ENCODE results near the gene RPH3AL. TPM values are rescaled to one million over a fixed set of nuclear protein-coding genes. Genes with fewer than 3 reads are reported as not detected.

Gene RPH3AL
- total RNA-seq, 1 experiment from 2014 or later, result 3.0 TPM

DNA sequence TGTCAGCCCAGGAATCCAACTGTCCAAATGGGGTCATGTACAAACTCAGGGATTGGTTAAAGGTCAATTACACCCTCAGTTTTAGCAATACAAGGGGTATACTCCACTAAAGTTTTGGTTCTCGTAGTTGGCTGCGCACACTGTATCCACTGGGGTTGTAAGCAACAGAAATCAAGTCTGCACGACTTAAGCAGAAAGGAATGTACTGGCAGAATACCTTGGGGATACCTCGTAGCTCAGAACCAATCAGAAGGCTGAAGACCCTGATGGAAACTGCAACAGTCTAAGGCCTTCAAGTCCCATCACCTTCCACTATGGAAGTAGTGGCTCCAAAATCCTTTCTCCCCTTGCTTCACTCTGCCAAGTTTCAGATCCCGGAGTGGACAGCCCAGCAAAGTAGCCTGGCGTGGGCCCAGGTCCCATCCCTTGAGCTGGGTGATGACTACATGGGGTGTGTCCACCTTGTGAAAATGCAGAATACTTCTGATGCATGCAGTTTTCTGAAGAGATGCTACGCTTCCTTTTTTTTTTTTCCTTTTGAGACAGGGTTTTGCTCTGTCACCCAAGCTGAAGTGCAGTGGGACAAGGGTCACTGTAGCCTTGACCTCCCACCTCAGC lies 21.1 kb upstream of the RPH3AL start:
- Histone ChIP-seq H4K8ac (replicated peaks; ENCODE audit: insufficient read length, low read depth, low read length) (no peak overlapping the region), H2BK20ac (ENCODE audit: low read depth, low read length, poor library complexity, severe bottlenecking) (no peak overlapping the region), H3K14ac (ENCODE audit: insufficient read depth, low read length) (no peak overlapping the region), H3K23ac (ENCODE audit: insufficient read length, low read depth, low read length) (no peak overlapping the region), H3K9me3 (ENCODE audit: control insufficient read depth, low read depth, low read length) (no peaks in the 10 kb centered on the region), H2BK15ac (ENCODE audit: low read depth, low read length) (no peak overlapping the region), H4K20me1 (ENCODE audit: control insufficient read depth, insufficient read depth, insufficient read length) (no peaks in the 10 kb centered on the region), H4K5ac (ENCODE audit: insufficient read length, low read depth, low read length) (no peak overlapping the region), H3K4ac (ENCODE audit: low read depth, low read length) (no peak overlapping the region), H2AFZ (ENCODE audit: low read length) (no peak overlapping the region), H2AK5ac (ENCODE audit: insufficient read length, low read length) (no peak overlapping the region), H4K91ac (ENCODE audit: insufficient read length, low read depth, low read length) (no peak overlapping the region), H3K9ac (ENCODE audit: extremely low read depth, insufficient read length, low read length) (no peak overlapping the region), H3K23me2 (ENCODE audit: insufficient read length, low read depth, low read length, poor library complexity, severe bottlenecking) (no peaks in the 10 kb centered on the region), H2BK5ac (ENCODE audit: insufficient read length, low read length) (no peak overlapping the region), H2BK12ac (ENCODE audit: insufficient read length, low read depth, low read length) (no peak overlapping the region), H2BK120ac (ENCODE audit: low read depth, low read length, poor library complexity, severe bottlenecking) (no peak overlapping the region), H3K79me2 (ENCODE audit: insufficient read depth, low read length) (no peaks in the 10 kb centered on the region), H3K4me2 (ENCODE audit: insufficient read depth, insufficient read length, low read length) (no peak overlapping the region), H3K27ac (ENCODE audit: insufficient read length, low read depth, low read length) (no peak overlapping the region), H3K79me1 (ENCODE audit: insufficient read depth, low read depth, low read length, poor library complexity, severe bottlenecking) (no peaks in the 10 kb centered on the region), H3K56ac (ENCODE audit: insufficient read length, low read depth, low read length) (no peak overlapping the region), H3K4me1 (ENCODE audit: insufficient read depth, low read length) (no peaks in the 10 kb centered on the region), H3K27me3 (ENCODE audit: insufficient read depth, low read length) (no peaks in the 10 kb centered on the region), H3T11ph (ENCODE audit: low read length) (no peak overlapping the region), H3K18ac (ENCODE audit: insufficient read length, low read depth, low read length) (no peak overlapping the region)
- peaks cover 6 to 29% of the 10 kb centered on the region in 2 experiments for H3K4me1 Mint-ChIP-seq
- H3K4me3 Mint-ChIP-seq, result no peak overlapping the region
- peaks cover 12% of the 10 kb centered on the region for H3K27me3 Mint-ChIP-seq (ENCODE audit: low read depth)
- peaks cover 0 to 6% (median 4%) of the 10 kb centered on the region in 3 experiments; a peak in 2 of 7 replicates for H3K36me3 Mint-ChIP-seq (ENCODE audit: insufficient read depth in 1 of 3, low read depth in 3 of 3)
- TF ChIP-seq, protein P1, sequence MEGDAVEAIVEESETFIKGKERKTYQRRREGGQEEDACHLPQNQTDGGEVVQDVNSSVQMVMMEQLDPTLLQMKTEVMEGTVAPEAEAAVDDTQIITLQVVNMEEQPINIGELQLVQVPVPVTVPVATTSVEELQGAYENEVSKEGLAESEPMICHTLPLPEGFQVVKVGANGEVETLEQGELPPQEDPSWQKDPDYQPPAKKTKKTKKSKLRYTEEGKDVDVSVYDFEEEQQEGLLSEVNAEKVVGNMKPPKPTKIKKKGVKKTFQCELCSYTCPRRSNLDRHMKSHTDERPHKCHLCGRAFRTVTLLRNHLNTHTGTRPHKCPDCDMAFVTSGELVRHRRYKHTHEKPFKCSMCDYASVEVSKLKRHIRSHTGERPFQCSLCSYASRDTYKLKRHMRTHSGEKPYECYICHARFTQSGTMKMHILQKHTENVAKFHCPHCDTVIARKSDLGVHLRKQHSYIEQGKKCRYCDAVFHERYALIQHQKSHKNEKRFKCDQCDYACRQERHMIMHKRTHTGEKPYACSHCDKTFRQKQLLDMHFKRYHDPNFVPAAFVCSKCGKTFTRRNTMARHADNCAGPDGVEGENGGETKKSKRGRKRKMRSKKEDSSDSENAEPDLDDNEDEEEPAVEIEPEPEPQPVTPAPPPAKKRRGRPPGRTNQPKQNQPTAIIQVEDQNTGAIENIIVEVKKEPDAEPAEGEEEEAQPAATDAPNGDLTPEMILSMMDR (conservative IDR thresholded peaks at IDR 0.05), result no peak
- H3K9me3 Mint-ChIP-seq, result peaks cover 2 to 3% of the 10 kb centered on the region in 2 experiments; a peak in 3 of 5 replicates
- no peak for DNase-seq
- WGBS (ENCODE audit: extremely low coverage, insufficient read length, low lambda C conversion rate), result no CpG with 5 or more reads among the region's 7 CpGs
- no peak overlapping the region for H3K27ac Mint-ChIP-seq

All from H9 (cell line).